ENCODE measurements around the gene FAM53A.

Gene FAM53A

GRCh38 chr4:1618438-1618837 is 65.7 kb downstream of the FAM53A start:
- DNase-seq = no peak

- no peak for DNase-seq
Observed at GRCh38 chr4:1616557-1616930, 67.6 kb downstream of the FAM53A start.

GRCh38 chr4:1615786-1616556 is 68.1 kb downstream of the FAM53A start:
- DNase-seq = no peak

- DNase-seq = no peak
Observed at GRCh38 chr4:1614854-1615595, 69.1 kb downstream of the FAM53A start.

GRCh38 chr4:1614502-1614853 is 69.6 kb downstream of the FAM53A start:
- no peak for DNase-seq

GRCh38 chr4:1614049-1614448 is 70.1 kb downstream of the FAM53A start:
- no peak for DNase-seq

- no peak for DNase-seq
Observed at GRCh38 chr4:1613099-1613495, 71.0 kb downstream of the FAM53A start.

- no peak for DNase-seq
Observed at GRCh38 chr4:1612278-1613098, 71.6 kb downstream of the FAM53A start.

- DNase-seq = no peak
Observed at GRCh38 chr4:1611501-1611870, 72.6 kb downstream of the FAM53A start.

- DNase-seq = no peak
Observed at GRCh38 chr4:1610791-1611500, 73.2 kb downstream of the FAM53A start.

GRCh38 chr4:1609901-1610790 is 74.0 kb downstream of the FAM53A start:
- DNase-seq = peak; percentile 6

- peak; percentile 3 for DNase-seq
Observed at GRCh38 chr4:1608821-1609500, 75.2 kb downstream of the FAM53A start.

GRCh38 chr4:1608196-1608820 is 75.8 kb downstream of the FAM53A start:
- peak; percentile 20 for DNase-seq

GRCh38 chr4:1607436-1608195 is 76.5 kb downstream of the FAM53A start:
- DNase-seq = peak; percentile 14

- peak; percentile 22 for DNase-seq
Observed at GRCh38 chr4:1604706-1605205, 79.4 kb downstream of the FAM53A start.

- DNase-seq = peak; percentile 15
Observed at GRCh38 chr4:1604181-1604705, 79.9 kb downstream of the FAM53A start.

GRCh38 chr4:1603413-1604135 is 80.5 kb downstream of the FAM53A start:
- peak; percentile 4 for DNase-seq

- DNase-seq = peak; percentile 27
Observed at GRCh38 chr4:1602655-1603412, 81.3 kb downstream of the FAM53A start.

Data from left hindlimb (tissue), 1 donor.